Natural killer cell (primary cell): ENCODE measurements around the gene IRF1. TPM values are rescaled to one million over a fixed set of nuclear protein-coding genes. Genes with fewer than 3 reads are reported as not detected.
A peak's percentile ranks its signal among the peaks of the same experiment; 100 is the strongest.
"Not testable (repeated sequence)": the region's sequence is repeated elsewhere in the genome, so short reads cannot be mapped to it uniquely, and the experiment has no call there.

Source experiments
- ATAC-seq, 3 donors: fragments of 150-1000 bp in 2 of 3; fragments of 200-7000 bp in 1 of 3; cut with Tn5 transposase; 1 replicate in 1 of 3; 2 replicates in 2 of 3; pipeline ENCODE4 v1.10.0; 2021; ENCODE audit warnings: mild to moderate bottlenecking in 2 of 3, moderate library complexity in 2 of 3
- DNase-seq, 2 donors: peaks; one replicate each; pipeline versions ENCODE4 v3.0.0 to v3.0.0-alpha.2; 2013 to 2021; ENCODE audit warnings: mixed read lengths in 1 of 2
- H3K27ac ChIP-seq: one replicate; pipeline ENCODE4 v1.5.1; 2013; ENCODE audit warnings: mild to moderate bottlenecking, low read length
- H3K27me3 ChIP-seq: one replicate; pipeline ENCODE4 v1.6.1; 2013; ENCODE audit warnings: low read length; ENCODE audit not compliant: control insufficient read depth, insufficient read depth
- H3K36me3 ChIP-seq: one replicate; pipeline ENCODE4 v1.6.1; 2013; ENCODE audit warnings: low read length; ENCODE audit not compliant: control insufficient read depth, insufficient read depth
- H3K4me1 ChIP-seq: one replicate; pipeline ENCODE4 v1.6.1; 2013; ENCODE audit warnings: low read length; ENCODE audit not compliant: control insufficient read depth, insufficient read depth
- H3K4me3 ChIP-seq: one replicate; pipeline ENCODE4 v1.5.1; 2013; ENCODE audit warnings: low read length
- H3K9me3 ChIP-seq: one replicate; pipeline ENCODE4 v1.6.1; 2013; ENCODE audit warnings: low read length; ENCODE audit not compliant: control insufficient read depth, insufficient read depth
- H3K27ac Mint-ChIP-seq, 2 donors: one replicate each; pipeline ENCODE4 v1.8.0; 2022; ENCODE audit warnings: mild to moderate bottlenecking in 2 of 2, mixed read lengths in 2 of 2, moderate library complexity in 1 of 2
- H3K27me3 Mint-ChIP-seq, 2 donors: one replicate each; pipeline ENCODE4 v1.8.0; 2022; ENCODE audit warnings: low read depth in 2 of 2, mixed read lengths in 2 of 2
- H3K36me3 Mint-ChIP-seq: one replicate; pipeline ENCODE4 v1.8.0; 2022; ENCODE audit warnings: mixed read lengths
- H3K4me1 Mint-ChIP-seq, 2 donors: one replicate each; pipeline ENCODE4 v1.8.0; 2022; ENCODE audit warnings: mixed read lengths in 2 of 2
- H3K4me3 Mint-ChIP-seq: one replicate; pipeline ENCODE4 v1.8.0; 2022; ENCODE audit warnings: mild to moderate bottlenecking, moderate library complexity, mixed read lengths
- H3K9me3 Mint-ChIP-seq, 2 donors: one replicate each; pipeline ENCODE4 v1.8.0; 2022; ENCODE audit warnings: mixed read lengths in 2 of 2
- CTCF ChIP-seq: fragments of 200-600 bp; IDR thresholded peaks from one replicate; pipeline ENCODE4 v1.8.0; 2022; ENCODE audit warnings: antibody characterized with exemption
- WGBS: methylation state at CpG from one replicate; pipeline ENCODE4 v1.1.7; 2013; ENCODE audit warnings: missing lambda C conversion rate; ENCODE audit not compliant: insufficient coverage; 5-methylcytosine and 5-hydroxymethylcytosine counted together
- intact Hi-C: fragments of 100-400 bp; cut with micrococcal nuclease; formaldehyde crosslinking; loops from one replicate; pipeline ENCODE4 v1.14.2; 2022
- total RNA-seq, 4 donors: library from RNA; stranded (reverse); fragments of 120-200 nt in 1 of 4; gene quantifications; one replicate each; pipeline versions ENCODE4 v1.2.3 to v1.2.4, GENCODE V29; 2013 to 2022

The IRF1 gene
- total RNA-seq, 3 donors from 2014 or later (not counting 1 experiment from before 2014, with no cell fraction given) = 1,190 to 1,513 (median 1,282) TPM

GRCh38 chr5:132444061-132444460 is 46.5 kb downstream of the IRF1 start:
- no peaks in the 10 kb centered on the region for H3K9me3 ChIP-seq
- no peak for TF ChIP-seq CTCF
- ATAC-seq (peak in 1 of 3 donors; percentile 10), DNase-seq (peak in 1 of 2 donors; percentile 12)
- intact Hi-C loops = no loop called here
- H3K27me3 ChIP-seq = no peaks in the 10 kb centered on the region
- H3K4me1 Mint-ChIP-seq = peaks cover 96 to 97% of the 10 kb centered on the region in 2 donors
- H3K27me3 Mint-ChIP-seq = no peaks in the 10 kb centered on the region
- H3K36me3 ChIP-seq = peaks cover 20% of the 10 kb centered on the region
- H3K4me3 ChIP-seq = no peak overlapping the region
- H3K36me3 Mint-ChIP-seq = no peaks in the 10 kb centered on the region
- peak overlapping the region; percentile 87 to 100 for H3K27ac Mint-ChIP-seq
- H3K9me3 Mint-ChIP-seq = no peaks in the 10 kb centered on the region
- peaks cover 87% of the 10 kb centered on the region for H3K4me1 ChIP-seq
- peak overlapping the region; percentile 13 for H3K27ac ChIP-seq
- no peak overlapping the region for H3K4me3 Mint-ChIP-seq
- 70% methylated on average over 7 of the region's 7 CpGs for WGBS

- Mint-ChIP-seq H3K27me3 (no peaks in the 10 kb centered on the region), H3K4me1 (peaks cover 94 to 95% of the 10 kb centered on the region in 2 donors), H3K4me3 (peak overlapping the region; percentile 72), H3K27ac (peak overlapping the region; percentile 87 to 100), H3K36me3 (no peaks in the 10 kb centered on the region), H3K9me3 (no peaks in the 10 kb centered on the region)
- 60% methylated on average over 7 of the region's 7 CpGs for WGBS
- Histone ChIP-seq H3K9me3 (no peaks in the 10 kb centered on the region), H3K4me3 (no peak overlapping the region), H3K36me3 (peaks cover 16% of the 10 kb centered on the region), H3K4me1 (peaks cover 88% of the 10 kb centered on the region), H3K27ac (peak overlapping the region; percentile 68), H3K27me3 (no peaks in the 10 kb centered on the region)
- ATAC-seq (peak; percentile 15 to 43 (median 32)), DNase-seq (peak; percentile 18 to 49)
- no peak for TF ChIP-seq CTCF
- intact Hi-C loops = no loop called here
Measured at GRCh38 chr5:132439521-132440089, 51.0 kb downstream of the IRF1 start.

GRCh38 chr5:132438917-132439316 is 51.7 kb downstream of the IRF1 start:
- peaks cover 86% of the 10 kb centered on the region for H3K4me1 ChIP-seq
- peak in 1 of 2 donors; percentile 50 for DNase-seq
- H3K27ac Mint-ChIP-seq = peak overlapping the region; percentile 87 to 100
- 75% methylated on average over 4 of the region's 4 CpGs for WGBS
- H3K27me3 Mint-ChIP-seq = no peaks in the 10 kb centered on the region
- H3K4me3 ChIP-seq = no peak overlapping the region
- peak overlapping the region; percentile 68 for H3K27ac ChIP-seq
- TF ChIP-seq CTCF = no peak
- H3K36me3 ChIP-seq = peaks cover 12% of the 10 kb centered on the region
- no peaks in the 10 kb centered on the region for H3K36me3 Mint-ChIP-seq
- H3K9me3 Mint-ChIP-seq = no peaks in the 10 kb centered on the region
- peak; percentile 47 to 53 (median 49) for ATAC-seq
- peak overlapping the region; percentile 72 for H3K4me3 Mint-ChIP-seq
- H3K9me3 ChIP-seq = no peaks in the 10 kb centered on the region
- peaks cover 94 to 95% of the 10 kb centered on the region in 2 donors for H3K4me1 Mint-ChIP-seq
- no peaks in the 10 kb centered on the region for H3K27me3 ChIP-seq
- intact Hi-C loops = no loop called here

- Mint-ChIP-seq H3K27ac (peak overlapping the region; percentile 87 to 100), H3K4me1 (peaks cover 92% of the 10 kb centered on the region in 2 donors), H3K4me3 (peak overlapping the region; percentile 61)
- H3K27me3 ChIP-seq, ATAC-seq, H3K9me3 ChIP-seq, DNase-seq, H3K4me3 ChIP-seq, H3K27me3 Mint-ChIP-seq, H3K9me3 Mint-ChIP-seq, intact Hi-C loops, H3K36me3 Mint-ChIP-seq: not testable (repeated sequence)
- Histone ChIP-seq H3K4me1 (peaks cover 84% of the 10 kb centered on the region), H3K27ac (peak overlapping the region; percentile 68), H3K36me3 (peaks cover 12% of the 10 kb centered on the region)
- WGBS = 100% methylated on average over 1 of the region's 3 CpGs
Measured at GRCh38 chr5:132438267-132438645, 52.3 kb downstream of the IRF1 start.
